Neural crest cell (in vitro differentiated cells): ENCODE data around the gene ENOX1. TPM values are rescaled to one million over a fixed set of nuclear protein-coding genes. Genes with fewer than 3 reads are reported as not detected.
"Not testable (repeated sequence)": the region's sequence is repeated elsewhere in the genome, so short reads cannot be mapped to it uniquely, and the experiment has no call there.

Experiments used
- DNase-seq: peaks from one replicate; pipeline ENCODE4 v3.0.0; 2021; ENCODE audit warnings: low read depth, mixed read lengths, low spot score
- H3K27ac Mint-ChIP-seq: one replicate; pipeline ENCODE4 v1.8.0; 2021; ENCODE audit warnings: mild to moderate bottlenecking, mixed read lengths; ENCODE audit not compliant: unreplicated experiment
- H3K27me3 Mint-ChIP-seq: 2 replicates; pipeline ENCODE4 v1.8.0; 2021; ENCODE audit warnings: low read depth, mild to moderate bottlenecking, mixed read lengths
- H3K36me3 Mint-ChIP-seq: 2 replicates; pipeline ENCODE4 v1.8.0; 2021; ENCODE audit warnings: low read depth, mild to moderate bottlenecking, mixed read lengths
- H3K4me1 Mint-ChIP-seq: 2 replicates; pipeline ENCODE4 v1.8.0; 2021; ENCODE audit warnings: mixed read lengths
- H3K4me3 Mint-ChIP-seq: one replicate; pipeline ENCODE4 v1.8.0; 2021; ENCODE audit warnings: mild to moderate bottlenecking, mixed read lengths
- H3K9me3 Mint-ChIP-seq: 2 replicates; pipeline ENCODE4 v1.8.0; 2021; ENCODE audit warnings: mixed read lengths
- total RNA-seq: library from RNA; stranded (reverse); gene quantifications from 2 replicates; pipeline ENCODE4 v1.2.1, GENCODE V29; 2021
- TF ChIP-seq, protein P1 (sequence below): fragments of 200-600 bp; sonication (generic); conservative IDR thresholded peaks from 2 replicates; pipeline ENCODE4 v1.5.0; 2021; ENCODE audit warnings: antibody characterized with exemption, mild to moderate bottlenecking

The ENOX1 gene
- total RNA-seq, 1 donor from 2014 or later = 3.8 TPM

DNA sequence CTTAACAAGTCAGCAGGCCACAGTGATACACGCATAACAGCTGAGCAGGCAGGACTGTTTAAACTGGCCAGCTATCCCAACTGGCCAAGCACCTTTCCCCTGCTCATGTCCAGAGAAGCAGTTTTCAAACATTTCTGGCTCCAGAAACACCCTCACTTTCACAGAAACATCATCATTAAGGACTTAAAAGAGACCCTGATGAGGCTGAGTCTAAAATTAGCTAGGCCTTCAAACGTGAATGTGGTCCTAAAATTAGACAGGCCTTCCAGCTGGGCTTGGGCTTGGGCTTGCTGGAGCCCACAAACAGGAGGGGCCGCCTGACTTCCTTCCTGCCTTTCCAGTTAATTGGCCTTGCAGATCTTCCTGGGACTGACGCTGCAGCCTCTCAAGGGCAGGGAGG, 429.2 kb downstream of the ENOX1 start:
- Mint-ChIP-seq H3K27ac (no peak overlapping the region), H3K27me3 (no peaks in the 10 kb centered on the region), H3K9me3 (no peaks in the 10 kb centered on the region), H3K36me3 (no peaks in the 10 kb centered on the region), H3K4me1 (peaks cover 21% of the 10 kb centered on the region), H3K4me3 (no peak overlapping the region)
- TF ChIP-seq, protein P1, sequence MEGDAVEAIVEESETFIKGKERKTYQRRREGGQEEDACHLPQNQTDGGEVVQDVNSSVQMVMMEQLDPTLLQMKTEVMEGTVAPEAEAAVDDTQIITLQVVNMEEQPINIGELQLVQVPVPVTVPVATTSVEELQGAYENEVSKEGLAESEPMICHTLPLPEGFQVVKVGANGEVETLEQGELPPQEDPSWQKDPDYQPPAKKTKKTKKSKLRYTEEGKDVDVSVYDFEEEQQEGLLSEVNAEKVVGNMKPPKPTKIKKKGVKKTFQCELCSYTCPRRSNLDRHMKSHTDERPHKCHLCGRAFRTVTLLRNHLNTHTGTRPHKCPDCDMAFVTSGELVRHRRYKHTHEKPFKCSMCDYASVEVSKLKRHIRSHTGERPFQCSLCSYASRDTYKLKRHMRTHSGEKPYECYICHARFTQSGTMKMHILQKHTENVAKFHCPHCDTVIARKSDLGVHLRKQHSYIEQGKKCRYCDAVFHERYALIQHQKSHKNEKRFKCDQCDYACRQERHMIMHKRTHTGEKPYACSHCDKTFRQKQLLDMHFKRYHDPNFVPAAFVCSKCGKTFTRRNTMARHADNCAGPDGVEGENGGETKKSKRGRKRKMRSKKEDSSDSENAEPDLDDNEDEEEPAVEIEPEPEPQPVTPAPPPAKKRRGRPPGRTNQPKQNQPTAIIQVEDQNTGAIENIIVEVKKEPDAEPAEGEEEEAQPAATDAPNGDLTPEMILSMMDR = no peak
- DNase-seq = no peak

DNA sequence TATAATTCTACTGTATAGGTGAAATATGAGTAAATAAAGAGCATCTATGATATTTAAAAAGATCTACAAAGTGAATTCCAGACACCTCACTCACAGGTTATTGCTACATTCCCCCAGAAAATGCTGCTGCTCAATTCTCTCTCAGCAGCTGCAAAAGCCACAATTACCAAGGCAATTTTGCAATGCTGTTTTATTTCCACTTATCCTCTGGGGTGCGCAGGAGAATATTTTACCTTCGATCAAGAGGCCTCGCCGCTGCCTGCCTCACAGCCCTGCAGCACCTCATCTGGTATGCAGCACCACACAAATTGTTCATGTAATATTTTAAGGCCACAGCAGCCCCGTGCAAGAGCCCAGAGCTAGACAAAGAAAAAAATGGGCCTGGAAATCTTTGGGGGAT, 430.2 kb downstream of the ENOX1 start:
- Mint-ChIP-seq H3K4me3 (no peak overlapping the region), H3K27me3 (no peaks in the 10 kb centered on the region), H3K4me1 (peaks cover 18% of the 10 kb centered on the region), H3K36me3 (no peaks in the 10 kb centered on the region), H3K27ac (no peak overlapping the region), H3K9me3 (no peaks in the 10 kb centered on the region)
- DNase-seq = no peak
- TF ChIP-seq, protein P1 = no peak

DNA sequence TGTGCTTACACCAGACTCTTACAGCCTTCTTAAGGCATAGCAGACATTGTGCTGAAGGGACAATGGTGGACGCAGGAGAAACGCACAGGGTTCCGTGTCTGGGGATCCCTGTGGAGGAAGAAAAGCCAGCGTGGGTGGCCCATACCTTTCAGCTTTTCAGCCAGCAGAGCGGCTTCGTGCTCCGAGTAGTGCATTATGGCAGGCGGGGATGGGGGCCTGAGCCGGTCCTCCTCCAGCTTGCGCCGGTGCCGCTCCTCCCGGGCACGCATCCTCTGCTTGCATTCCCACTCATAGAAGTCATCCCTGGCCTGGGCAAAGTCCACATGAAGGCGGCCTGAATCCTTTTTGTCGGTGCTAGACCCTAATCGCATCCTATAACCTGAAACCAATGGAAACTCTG, 431.0 kb downstream of the ENOX1 start:
- no peaks in the 10 kb centered on the region for H3K9me3 Mint-ChIP-seq
- no peaks in the 10 kb centered on the region for H3K27me3 Mint-ChIP-seq
- no peaks in the 10 kb centered on the region for H3K36me3 Mint-ChIP-seq
- H3K4me3 Mint-ChIP-seq = no peak overlapping the region
- H3K27ac Mint-ChIP-seq = no peak overlapping the region
- DNase-seq = no peak
- peaks cover 15% of the 10 kb centered on the region for H3K4me1 Mint-ChIP-seq
- TF ChIP-seq, protein P1 = no peak

DNA sequence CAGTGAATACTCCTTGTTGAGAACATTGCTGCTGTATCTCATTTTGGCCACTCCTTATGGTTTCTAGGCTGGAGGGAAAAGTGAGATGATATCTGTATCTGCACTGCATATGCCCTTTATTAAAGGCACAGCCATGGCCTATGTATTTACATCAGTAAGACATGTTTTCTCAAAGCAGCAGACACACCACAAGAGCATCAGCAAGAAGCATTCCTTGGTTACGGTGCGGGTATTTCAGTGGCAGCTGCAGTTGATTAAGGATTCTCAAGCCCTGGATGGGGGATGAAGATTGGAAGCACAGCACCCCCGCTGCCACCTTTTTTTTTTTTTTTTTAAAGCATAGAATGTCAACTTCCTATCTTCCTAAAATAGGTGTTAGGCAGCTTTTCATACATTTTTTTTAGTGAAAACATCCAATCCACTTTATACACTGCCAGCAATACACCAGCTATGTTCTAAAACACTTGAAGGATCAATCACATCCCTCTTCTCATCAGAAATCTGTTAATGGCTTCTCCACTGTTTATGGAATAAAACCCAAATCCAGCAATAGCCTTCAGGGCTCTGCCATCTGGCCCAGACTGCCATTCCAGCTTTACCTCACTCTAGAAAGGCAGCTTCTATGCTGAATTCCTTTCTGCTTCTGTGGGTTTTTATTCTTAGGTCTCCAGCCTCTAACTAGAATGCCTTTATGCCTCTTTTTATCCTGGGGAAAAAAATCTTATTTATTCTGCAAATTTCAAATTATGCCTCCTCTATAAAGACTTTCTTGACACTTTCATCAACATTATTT, 432.4 kb downstream of the ENOX1 start:
- Mint-ChIP-seq H3K27me3 (no peaks in the 10 kb centered on the region), H3K27ac (no peak overlapping the region)
- TF ChIP-seq, protein P1 = no peak

DNA sequence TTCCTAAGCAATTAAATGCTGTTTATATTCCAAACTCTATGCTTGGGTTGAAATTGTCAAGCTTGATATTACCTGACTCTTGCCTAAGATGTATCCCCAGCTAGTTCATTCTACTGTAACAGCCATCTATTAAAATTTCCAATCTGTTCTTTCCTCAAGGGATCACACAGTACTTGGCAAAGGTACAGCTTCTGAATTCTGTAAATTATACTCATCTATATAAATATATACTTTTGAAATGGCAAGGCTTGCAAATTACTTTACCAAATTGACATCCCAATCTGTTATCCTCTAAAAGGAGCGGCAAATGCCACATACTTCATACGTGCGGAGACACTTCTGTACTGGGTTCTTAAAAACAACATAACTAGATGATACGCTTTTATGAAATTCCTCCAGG, 433.1 kb downstream of the ENOX1 start:
- H3K36me3 Mint-ChIP-seq = no peaks in the 10 kb centered on the region
- no peaks in the 10 kb centered on the region for H3K27me3 Mint-ChIP-seq
- no peak for DNase-seq
- no peak overlapping the region for H3K27ac Mint-ChIP-seq
- TF ChIP-seq, protein P1 = no peak
- H3K4me1 Mint-ChIP-seq = peaks cover 7% of the 10 kb centered on the region
- no peak overlapping the region for H3K4me3 Mint-ChIP-seq
- no peaks in the 10 kb centered on the region for H3K9me3 Mint-ChIP-seq

More for the DNA sequence above, 432.4 kb downstream of the ENOX1 start:
- DNase-seq = no peak
- H3K36me3 Mint-ChIP-seq = no peaks in the 10 kb centered on the region
- H3K4me3 Mint-ChIP-seq = no peak overlapping the region
- peaks cover 5% of the 10 kb centered on the region for H3K4me1 Mint-ChIP-seq
- H3K9me3 Mint-ChIP-seq = no peaks in the 10 kb centered on the region

DNA sequence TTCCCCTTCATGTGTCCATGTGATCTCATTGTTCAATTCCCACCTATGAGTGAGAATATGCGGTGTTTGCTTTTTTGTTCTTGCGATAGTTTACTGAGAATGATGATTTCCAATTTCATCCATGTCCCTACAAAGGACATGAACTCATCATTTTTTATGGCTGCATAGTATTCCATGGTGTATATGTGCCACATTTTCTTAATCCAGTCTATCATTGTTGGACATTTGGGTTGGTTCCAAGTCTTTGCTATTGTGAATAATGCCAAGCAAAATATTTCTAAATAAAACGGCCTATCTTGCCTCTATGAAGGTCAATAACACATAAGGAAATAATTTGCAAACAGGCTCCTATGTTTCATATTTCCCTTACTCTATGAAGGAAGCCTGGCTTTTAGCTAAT, 435.2 kb downstream of the ENOX1 start:
- H3K27me3 Mint-ChIP-seq, H3K9me3 Mint-ChIP-seq, H3K4me3 Mint-ChIP-seq, H3K36me3 Mint-ChIP-seq, H3K27ac Mint-ChIP-seq, DNase-seq: not testable (repeated sequence)
- H3K4me1 Mint-ChIP-seq = peaks cover 17% of the 10 kb centered on the region
